Adrenal gland (tissue), 5 donors: Measurements from ENCODE around the gene STAT4.

ENCODE experiments used
- POLR2A ChIP-seq, 2 donors: fragments of 450-650 bp; IDR thresholded peaks; one replicate each; pipeline ENCODE4 v1.6.1; 2017; ENCODE audit warnings: antibody characterized with exemption in 2 of 2, mild to moderate bottlenecking in 2 of 2, moderate library complexity in 1 of 2
- TF ChIP-seq, protein P1 (sequence below), 6 experiments: fragments of 450-650 bp in 4 of 6; fragments of 200-600 bp in 2 of 6; sonication (generic) in 1 of 6; IDR thresholded peaks; 1 replicate in 5 of 6; 2 replicates in 1 of 6; pipeline versions ENCODE4 v1.5.1 to v1.8.0; 2016 to 2021; ENCODE audit warnings: antibody characterized with exemption in 6 of 6, mild to moderate bottlenecking in 2 of 6, moderate library complexity in 1 of 6
- donor health status: DM: no; HTN: no; CAD: no.

DNA sequence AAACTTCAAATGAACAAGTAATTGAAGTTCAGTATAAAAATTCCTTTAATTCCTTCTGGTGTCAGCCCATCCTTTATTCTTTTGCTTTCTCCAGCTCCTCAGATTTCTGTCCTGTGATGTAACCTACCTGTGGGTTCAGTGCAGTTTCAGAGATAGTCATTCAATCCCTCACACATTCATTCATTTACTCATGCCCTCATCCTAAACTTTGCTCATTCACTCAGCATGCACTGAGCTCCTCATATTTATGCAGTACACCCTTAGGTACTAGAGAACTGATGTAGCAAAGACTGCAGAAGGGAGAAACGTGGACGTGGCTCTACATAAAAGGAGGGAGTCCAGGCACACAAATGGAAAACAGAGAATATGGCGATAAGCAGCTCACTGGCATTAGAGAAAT lies 91.5 kb downstream of the STAT4 start:
- TF ChIP-seq POLR2A (IDR thresholded peaks at IDR 0.05), result no peak
- TF ChIP-seq, protein P1, sequence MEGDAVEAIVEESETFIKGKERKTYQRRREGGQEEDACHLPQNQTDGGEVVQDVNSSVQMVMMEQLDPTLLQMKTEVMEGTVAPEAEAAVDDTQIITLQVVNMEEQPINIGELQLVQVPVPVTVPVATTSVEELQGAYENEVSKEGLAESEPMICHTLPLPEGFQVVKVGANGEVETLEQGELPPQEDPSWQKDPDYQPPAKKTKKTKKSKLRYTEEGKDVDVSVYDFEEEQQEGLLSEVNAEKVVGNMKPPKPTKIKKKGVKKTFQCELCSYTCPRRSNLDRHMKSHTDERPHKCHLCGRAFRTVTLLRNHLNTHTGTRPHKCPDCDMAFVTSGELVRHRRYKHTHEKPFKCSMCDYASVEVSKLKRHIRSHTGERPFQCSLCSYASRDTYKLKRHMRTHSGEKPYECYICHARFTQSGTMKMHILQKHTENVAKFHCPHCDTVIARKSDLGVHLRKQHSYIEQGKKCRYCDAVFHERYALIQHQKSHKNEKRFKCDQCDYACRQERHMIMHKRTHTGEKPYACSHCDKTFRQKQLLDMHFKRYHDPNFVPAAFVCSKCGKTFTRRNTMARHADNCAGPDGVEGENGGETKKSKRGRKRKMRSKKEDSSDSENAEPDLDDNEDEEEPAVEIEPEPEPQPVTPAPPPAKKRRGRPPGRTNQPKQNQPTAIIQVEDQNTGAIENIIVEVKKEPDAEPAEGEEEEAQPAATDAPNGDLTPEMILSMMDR (IDR thresholded peaks at IDR 0.05), result no peak
